SKM-1 treated with dmso at 0.1 percent for 144 hours (cell line): ENCODE measurements around the gene DRG2.

ENCODE experiments used
- DNase-seq: peaks from one replicate; lab custom pipeline; 2025; ENCODE audit not compliant: unreplicated experiment; lab: John Stamatoyannopoulos, UW

DRG2 gene

DNA sequence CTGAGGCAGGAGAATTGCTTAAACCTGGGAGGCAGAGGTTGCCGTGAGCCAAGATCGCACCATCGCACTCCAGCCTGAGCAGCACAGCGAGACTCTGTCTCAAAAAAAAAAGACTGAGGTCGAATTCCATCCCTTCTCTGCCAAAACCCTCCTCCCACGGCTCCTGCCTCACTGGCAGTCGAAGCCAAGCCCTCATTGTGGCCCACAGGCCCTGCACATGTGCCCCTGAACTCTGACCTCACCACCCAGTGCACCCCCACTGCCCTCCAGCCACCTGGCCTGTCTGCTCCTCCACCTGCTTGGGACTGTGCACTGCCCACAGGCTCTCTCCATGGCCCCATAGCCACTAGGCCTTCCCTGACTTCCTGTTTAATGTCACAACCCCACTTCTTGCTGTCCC lies 27.8 kb downstream of the DRG2 start:
- no peak for DNase-seq

DNA sequence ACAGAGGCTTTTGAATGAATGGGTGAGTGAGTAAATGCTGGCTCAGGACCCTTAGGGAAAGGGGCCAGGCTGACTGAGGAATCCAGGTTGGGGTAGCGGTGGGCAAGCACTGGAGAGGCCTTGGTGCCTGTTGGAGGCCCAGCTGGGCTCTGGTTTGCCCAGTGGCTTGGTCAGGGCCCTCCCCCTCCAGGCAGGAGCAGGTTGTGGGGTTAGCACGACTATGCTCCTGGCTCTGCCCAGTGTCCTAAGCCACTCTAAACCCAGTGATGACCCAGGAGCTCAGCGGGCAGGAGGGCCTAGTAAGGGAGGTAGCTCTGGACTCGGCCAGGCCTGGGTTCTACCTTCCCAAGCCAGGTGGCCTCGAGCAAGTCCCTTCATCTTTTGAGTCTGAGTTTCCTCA lies 28.3 kb downstream of the DRG2 start:
- DNase-seq: no peak

DNA sequence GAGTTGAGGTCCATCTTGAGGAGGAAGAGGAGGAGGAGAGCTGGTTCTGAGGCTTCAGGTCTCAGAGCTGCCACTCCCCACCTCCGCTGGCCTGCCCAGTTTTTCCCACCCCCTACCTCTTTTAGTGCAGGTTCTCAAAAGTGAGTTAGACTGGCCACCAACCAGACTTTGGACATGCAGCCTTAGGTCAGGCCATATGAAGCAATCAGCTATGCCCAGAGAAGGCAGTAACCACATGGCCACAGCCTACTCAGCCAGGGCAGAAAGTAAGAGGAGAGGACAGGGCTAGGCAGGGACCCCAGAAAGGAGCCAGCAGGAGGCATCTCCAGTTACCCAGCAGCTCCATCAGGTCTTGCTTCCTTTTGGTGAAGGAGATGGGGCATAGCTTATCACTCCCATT lies 29.8 kb downstream of the DRG2 start:
- no peak for DNase-seq

DNA sequence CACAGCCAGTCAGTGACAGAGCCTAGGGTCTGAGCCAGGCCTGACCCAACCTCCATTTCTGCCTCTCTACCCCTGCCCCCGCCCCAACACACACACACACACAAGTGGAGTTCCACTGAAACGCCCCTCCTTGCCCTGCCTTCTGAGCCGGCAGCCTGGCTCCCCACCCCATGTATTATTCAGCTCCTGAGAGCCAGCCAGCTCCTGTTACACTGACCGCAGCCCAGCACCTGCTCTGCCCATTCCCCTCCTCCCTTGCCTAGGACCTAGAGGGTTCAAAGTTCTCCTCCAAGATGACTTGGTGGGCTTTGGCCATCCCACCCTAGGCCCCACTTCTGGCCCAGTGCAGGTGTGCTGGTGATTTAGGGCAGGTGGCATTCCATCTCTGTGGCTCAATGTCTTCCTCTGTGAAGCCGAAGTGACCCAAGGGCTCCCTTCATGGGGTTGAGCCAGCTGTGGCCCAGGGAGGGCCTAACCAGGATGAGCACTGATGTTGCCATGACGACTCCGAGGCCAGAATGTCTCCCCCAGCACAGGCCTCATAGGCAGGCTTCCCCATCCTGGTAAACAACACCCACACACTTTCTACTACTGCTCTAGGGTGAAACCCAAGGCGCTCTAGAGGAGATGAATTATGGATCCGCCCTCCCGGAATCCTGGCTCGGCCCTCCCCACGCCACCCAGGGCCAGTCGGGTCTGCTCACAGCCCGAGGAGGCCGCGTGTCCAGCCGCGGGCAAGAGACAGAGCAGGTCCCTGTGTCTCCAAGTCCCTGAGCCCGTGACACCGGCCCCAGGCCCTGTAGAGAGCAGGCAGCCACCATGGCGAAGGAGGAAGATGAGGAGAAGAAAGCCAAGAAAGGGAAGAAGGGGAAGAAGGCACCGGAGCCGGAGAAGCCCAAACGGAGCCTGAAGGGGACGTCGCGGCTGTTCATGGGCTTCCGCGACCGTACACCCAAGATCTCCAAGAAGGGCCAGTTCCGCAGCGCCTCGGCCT lies 30.5 kb downstream of the DRG2 start:
- DNase-seq: no peak

DNA sequence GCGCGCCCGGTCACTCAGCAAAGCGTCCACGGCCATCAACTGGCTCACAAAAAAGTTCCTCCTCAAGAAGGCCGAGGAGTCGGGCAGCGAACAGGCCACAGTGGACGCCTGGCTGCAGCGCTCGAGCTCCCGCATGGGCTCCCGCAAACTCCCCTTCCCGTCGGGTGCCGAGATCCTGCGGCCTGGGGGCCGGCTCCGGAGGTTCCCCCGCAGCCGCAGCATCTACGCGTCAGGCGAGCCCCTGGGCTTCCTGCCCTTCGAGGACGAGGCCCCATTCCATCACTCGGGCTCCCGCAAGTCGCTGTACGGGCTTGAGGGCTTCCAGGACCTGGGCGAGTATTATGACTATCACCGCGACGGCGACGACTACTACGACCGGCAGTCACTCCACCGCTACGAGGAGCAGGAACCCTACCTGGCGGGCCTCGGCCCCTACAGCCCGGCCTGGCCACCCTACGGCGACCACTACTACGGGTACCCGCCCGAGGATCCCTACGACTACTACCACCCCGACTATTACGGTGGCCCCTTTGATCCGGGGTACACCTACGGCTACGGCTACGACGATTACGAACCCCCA lies 31.5 kb downstream of the DRG2 start:
- no peak for DNase-seq

DNA sequence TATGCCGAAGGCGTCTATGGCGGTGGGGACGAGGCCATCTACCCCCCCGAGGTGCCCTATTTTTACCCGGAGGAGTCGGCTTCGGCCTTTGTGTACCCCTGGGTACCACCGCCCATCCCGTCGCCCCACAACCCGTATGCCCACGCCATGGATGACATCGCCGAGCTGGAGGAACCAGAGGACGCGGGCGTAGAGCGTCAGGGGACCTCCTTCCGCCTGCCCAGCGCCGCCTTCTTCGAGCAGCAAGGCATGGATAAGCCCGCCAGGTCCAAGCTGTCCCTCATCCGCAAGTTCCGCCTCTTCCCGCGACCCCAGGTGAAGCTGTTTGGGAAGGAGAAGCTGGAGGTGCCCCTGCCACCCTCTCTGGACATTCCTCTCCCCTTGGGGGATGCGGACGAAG lies 32.2 kb downstream of the DRG2 start:
- DNase-seq: no peak

DNA sequence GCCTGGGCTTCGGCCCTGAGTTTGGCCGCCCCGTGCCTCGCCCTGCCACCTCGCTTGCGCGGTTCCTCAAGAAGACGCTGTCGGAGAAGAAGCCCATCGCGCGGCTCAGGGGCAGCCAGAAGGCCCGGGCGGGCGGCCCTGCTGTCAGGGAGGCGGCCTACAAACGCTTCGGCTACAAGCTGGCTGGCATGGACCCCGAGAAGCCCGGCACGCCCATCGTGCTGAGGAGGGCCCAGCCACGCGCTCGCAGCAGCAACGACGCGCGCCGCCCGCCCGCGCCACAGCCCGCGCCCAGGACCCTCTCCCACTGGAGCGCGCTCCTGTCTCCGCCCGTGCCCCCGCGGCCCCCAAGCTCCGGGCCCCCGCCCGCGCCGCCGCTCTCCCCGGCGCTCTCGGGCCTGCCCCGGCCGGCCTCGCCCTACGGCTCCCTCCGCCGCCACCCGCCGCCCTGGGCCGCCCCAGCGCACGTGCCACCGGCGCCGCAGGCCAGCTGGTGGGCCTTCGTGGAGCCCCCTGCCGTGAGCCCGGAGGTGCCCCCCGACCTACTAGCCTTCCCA lies 32.8 kb downstream of the DRG2 start:
- DNase-seq: no peak

DNA sequence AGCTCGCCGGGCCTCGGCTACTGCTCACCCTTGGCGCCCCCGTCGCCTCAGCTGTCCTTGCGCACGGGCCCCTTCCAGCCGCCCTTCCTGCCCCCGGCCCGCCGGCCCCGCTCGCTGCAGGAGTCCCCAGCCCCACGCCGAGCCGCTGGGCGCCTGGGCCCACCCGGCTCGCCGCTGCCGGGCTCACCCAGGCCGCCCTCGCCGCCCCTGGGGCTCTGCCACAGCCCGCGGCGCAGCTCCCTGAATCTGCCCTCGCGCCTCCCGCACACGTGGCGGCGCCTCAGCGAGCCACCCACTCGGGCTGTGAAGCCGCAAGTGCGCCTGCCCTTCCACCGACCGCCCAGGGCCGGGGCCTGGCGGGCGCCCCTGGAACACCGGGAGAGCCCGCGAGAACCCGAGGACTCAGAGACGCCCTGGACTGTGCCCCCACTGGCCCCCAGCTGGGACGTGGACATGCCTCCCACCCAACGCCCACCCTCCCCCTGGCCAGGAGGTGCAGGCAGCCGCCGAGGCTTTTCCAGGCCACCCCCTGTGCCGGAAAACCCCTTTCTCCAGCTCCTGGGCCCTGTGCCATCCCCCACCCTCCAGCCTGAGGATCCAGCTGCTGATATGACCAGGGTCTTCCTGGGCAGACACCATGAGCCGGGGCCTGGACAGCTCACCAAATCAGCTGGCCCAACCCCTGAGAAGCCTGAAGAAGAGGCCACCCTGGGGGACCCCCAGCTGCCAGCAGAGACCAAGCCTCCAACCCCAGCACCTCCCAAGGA lies 33.6 kb downstream of the DRG2 start:
- no peak for DNase-seq

DNA sequence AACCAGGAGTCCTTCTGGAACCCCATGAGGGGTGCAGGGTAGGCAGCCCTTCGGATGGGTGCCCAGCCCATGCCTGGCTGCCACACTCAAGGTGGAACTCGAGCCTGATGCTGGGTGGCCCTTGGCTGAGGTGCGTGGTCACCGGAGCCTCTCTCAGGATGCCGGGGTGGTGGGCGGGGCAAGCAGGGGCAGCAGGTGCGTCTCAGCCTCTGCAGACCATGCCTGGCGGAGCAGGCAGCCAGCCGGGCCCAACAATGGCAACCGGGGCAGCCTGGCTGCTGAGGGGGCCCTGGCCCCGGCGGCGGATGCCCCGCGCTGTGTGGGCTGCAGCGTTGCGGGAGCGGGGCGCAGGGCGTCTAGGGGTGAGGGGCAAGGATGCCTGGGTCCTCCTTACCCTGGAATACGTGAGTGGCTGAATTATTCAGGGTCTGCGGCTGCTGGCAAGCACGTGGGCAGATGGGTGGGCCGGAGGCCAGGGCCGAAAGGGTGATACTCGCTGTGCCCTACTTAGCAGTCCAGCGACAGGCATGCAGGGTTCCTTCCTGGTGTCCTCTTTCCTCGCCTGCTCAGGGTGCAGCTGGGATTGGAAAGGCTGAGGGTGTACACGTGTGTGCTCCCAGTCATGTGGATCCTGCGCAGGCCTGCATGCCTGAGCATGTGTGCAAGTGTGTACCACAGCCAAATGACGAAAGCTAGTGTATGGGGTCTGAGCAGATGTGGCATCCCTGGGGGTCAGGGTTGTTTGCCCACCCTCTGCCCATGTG lies 35.4 kb downstream of the DRG2 start:
- DNase-seq: no peak

DNA sequence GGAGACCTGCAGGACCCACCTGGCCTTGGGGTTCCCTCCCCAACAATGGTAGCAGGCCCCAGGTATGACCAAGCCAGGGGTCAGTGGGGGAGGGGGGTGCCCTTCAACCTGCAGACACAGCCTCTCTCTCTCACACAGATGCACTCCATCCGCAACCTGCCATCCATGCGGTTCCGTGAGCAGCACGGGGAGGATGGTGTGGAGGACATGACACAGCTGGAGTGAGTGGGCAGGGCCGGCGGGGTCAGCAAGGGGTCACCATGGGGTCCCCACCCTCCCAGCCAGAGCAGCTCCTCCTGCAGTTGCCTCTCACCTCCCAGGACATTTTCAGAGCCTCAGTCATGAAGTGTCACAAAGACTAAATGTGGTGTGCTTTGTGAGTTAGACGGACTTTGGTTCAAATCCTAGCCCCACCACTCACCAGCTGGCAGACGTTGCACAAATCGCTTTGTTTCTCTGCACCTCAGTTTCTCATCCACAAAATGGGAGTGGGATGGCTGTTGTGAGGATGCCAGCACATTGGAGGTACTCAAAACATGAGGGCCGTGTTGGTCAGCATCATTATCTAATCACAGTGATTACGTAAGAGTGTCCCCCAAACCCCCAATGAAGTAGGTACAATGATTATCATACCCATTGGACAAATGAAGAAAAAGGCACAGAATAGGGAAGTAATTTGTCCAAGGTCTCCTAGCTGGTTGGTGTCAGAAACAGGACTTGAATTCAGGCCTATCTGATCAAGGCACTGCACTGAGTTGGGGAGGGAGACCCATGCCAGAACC lies 36.8 kb downstream of the DRG2 start:
- DNase-seq: no peak

DNA sequence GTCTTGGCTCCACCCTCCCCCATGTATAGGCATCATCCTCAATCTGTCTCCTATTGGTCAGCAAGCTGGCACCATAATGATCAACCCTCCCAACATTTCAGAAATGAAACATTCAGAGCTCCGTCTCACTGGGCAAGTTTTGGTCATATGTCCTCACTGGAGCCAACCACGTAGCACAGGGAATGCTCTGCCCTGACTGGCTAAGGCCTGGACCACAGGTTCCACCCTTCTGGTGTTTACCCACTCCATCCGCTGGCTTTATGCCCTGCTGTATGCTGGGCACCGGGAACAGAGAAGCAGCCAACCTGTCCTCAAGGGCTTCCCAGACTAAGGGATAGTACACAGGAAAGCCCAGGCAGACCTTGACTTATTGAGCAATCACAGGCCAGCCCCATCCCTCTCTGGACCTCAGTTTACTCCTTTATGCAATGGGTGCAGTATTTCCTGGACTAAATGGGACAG lies 41.3 kb downstream of the DRG2 start:
- no peak for DNase-seq

DNA sequence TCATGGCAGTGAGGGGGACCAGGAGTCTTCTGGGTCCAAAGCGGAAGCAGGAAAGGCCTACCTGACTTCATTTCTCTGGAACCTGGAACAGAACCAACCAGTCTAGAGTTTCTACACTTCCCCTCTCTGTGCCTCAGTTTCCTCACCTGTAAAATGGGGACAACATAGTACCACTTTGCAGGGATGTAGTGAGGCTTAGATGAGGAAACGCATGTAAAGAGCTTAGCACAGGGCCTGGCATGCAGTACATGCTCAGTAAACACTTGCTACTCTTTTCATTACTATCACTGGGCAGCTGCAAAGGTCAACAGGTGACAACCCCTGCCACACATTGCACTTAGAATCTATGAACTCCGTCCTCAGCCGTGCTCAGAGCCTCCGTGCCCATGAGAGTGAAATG lies 45.0 kb downstream of the DRG2 start:
- no peak for DNase-seq

DNA sequence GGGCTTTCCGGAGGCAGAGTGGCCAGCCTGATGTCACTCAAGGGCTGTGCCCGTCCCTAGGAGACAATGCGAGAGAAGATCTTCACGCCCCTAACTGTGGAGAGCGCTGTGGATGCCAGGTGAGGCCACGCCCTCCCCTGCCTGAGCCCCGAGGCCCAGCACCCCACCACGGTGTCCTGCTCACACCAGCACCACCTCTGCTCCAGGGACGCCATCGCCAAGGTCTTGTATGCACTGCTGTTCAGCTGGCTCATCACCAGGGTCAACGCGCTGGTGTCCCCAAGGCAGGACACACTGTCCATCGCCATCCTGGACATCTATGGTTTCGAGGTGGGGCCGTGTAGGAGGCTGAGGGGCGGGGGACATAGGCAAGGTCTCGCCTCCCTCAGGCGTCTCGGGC lies 48.6 kb downstream of the DRG2 start:
- DNase-seq: no peak

DNA sequence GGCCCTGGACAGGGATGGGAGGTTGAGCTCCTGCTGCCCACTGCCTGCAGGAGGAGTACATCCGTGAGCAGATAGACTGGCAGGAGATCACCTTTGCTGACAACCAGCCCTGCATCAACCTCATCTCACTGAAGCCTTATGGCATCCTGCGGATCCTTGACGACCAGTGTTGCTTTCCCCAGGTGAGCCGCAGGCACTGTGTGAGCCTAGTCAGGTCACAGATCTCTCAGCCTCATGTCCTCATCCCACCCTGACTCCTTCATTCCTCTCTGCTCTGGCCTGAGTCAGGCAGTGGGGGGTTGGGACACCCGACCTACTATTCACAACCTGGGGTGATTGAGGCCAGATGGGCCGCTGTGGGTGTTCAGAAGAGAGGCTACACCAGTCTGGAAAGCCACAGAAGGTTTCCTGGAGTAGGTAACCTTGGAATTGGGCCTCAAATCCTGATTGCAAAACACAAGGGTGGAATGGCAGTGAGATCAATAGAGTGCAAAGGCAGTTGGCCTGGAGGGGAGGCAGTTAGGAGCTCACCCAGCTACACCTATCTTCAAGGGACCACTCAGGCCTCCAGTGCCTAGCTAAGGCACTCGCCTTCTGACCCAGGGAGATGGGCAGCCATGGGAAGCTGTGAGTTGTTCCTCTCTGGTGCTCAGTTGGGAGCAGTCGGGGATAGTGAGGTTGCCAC lies 50.5 kb downstream of the DRG2 start:
- no peak for DNase-seq

DNA sequence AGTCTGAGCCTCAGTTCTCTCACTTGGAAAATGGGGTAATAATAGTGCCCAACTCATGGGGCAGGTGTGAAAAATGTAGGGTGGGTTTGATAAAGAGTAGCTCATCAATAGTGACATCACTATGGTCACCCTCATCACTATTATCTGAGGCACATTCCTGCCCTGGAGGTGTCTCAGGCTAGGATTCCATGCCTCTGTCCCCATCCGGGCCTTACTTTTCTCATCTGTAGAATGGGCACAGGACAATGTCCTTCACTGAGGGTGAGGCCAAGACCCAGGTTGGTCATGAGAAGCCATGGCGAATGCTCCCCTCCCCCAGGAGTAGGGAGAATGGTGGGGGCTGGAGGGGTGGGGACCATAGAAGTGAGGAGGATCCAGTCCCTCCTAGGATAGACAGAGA lies 51.3 kb downstream of the DRG2 start:
- DNase-seq: no peak

DNA sequence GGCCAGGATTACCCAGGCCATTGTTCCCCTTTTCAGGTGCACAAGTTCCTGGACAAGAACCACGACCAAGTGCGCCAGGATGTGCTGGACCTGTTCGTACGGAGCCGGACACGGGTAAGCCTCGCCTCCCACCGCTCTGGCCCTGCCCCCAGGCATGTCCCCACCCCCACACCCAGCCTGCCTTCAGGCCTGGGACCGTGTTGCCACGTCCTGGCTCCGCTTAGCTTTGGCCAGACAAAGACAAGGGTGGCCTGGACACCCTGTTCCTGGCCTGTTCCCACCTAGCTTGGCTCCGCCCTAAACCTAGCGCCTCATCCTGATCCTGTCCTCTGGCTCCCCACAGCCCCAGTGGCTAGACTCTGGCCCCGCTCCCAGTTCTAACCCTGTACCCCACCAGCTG lies 51.8 kb downstream of the DRG2 start:
- no peak for DNase-seq

DNA sequence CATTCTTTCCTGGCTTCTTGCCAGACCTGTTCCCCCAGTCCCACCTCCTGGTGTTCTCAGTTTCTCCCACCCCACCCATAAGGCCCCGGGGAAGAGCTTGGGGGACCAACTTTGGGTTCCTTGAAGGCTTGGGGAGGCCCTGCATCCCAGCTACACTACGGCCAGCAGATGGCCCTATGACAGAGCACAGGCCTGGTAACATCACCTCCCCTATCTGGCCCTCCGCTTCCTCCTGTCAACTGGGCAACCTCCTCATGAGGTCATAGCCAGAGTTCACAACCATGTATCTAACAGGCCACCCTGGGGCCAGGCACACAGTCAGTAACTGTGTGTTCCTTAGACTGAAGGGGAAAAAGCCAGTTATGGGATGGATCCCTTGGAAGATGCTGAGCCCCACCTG lies 52.2 kb downstream of the DRG2 start:
- DNase-seq: peak; percentile 43

DNA sequence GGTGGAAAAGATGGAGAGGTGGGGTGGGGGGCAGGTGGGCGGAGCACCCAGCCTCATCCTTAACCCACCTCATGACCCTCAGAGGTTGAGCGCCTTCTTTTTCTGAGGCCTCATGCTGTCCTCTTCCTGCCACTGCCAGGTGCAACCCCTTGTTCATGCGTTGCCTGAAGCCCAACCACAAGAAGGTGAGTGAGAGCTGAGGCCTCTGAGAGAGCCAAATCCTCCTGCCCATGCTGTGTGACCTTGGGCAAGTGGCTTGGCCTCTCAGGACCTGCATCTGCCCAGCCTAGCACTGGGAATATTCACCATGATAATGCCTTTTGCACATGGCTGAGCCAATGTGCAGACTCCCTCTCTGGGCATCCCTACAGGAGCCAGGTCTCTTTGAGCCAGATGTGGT lies 52.9 kb downstream of the DRG2 start:
- no peak for DNase-seq

DNA sequence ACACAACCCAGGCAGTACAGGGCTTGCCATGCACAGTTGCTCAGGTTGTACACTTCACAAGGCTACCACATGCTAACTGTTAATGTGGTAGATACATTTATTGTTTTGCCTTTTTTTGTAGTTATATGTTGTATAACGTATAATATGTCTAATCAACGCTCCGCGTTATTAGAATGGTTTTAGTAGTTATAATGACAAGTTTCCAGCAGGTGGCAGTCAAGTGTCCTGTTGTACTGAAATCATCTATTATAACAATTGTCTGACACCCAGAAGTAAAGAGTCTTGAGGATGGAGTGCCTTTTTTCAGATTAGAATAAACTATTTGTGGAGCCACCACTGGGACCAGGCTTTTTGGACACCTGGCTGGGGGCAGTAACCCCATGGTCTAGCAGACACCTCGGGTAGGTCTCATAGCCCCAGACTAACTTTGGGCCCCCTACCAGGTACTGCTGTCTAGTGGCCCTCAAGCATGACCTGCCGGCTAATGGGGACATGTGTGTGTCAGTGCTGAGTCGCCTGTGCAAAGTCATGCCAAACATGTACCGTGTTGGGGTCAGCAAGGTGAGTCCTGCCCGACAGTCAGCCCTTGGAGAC lies 53.6 kb downstream of the DRG2 start:
- peak; percentile 58 for DNase-seq
